PC-9 (cell line): ENCODE measurements around the gene SLC5A12.

ENCODE experiments used
- EZH2 ChIP-seq: fragments of 200-600 bp; sonication (generic); IDR thresholded peaks from 2 replicates; pipeline ENCODE4 v1.8.0; 2017; ENCODE audit warnings: antibody characterized with exemption, low read depth
- TF ChIP-seq, protein P1 (sequence below): fragments of 200-600 bp; sonication (generic); conservative IDR thresholded peaks from 2 replicates; pipeline ENCODE4 v1.6.1; 2017; ENCODE audit warnings: mixed run types, antibody characterized with exemption, mild to moderate bottlenecking, moderate library complexity

DNA sequence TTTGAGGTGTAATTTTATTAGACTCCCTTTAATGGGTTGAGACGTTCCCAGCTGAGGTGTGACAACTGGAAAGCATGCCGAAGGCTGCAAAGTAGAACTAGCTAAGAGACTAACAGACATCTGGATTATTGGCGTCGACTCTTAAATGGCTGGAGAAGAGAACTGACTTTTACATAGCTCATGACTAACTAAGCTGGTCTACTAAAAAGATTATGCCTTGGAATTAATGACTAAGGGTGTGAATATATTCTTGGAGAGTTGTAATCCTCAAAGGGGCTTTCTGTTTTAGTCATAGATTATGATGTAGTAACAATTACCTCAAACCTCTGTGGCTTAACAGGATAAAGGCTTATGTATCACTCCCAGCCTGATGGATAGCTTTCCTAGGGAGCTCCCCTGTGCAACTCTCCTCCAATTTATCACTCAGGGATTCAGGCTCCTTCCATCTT, 39.5 kb upstream of the SLC5A12 start:
- TF ChIP-seq, protein P1, sequence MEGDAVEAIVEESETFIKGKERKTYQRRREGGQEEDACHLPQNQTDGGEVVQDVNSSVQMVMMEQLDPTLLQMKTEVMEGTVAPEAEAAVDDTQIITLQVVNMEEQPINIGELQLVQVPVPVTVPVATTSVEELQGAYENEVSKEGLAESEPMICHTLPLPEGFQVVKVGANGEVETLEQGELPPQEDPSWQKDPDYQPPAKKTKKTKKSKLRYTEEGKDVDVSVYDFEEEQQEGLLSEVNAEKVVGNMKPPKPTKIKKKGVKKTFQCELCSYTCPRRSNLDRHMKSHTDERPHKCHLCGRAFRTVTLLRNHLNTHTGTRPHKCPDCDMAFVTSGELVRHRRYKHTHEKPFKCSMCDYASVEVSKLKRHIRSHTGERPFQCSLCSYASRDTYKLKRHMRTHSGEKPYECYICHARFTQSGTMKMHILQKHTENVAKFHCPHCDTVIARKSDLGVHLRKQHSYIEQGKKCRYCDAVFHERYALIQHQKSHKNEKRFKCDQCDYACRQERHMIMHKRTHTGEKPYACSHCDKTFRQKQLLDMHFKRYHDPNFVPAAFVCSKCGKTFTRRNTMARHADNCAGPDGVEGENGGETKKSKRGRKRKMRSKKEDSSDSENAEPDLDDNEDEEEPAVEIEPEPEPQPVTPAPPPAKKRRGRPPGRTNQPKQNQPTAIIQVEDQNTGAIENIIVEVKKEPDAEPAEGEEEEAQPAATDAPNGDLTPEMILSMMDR: no peak
- no peak for TF ChIP-seq EZH2
